GM21576 (cell line): ENCODE results near the gene ZC3H10.
"Not testable (repeated sequence)": the region's sequence is repeated elsewhere in the genome, so short reads cannot be mapped to it uniquely, and the experiment has no call there.

Experiments
- ATAC-seq: cut with Tn5 transposase; IDR thresholded peaks from one replicate; pipeline ENCODE4 v1.9.1; 2021; ENCODE audit warnings: mild to moderate bottlenecking, moderate library complexity; ENCODE audit not compliant: unreplicated experiment

The ZC3H10 gene

DNA sequence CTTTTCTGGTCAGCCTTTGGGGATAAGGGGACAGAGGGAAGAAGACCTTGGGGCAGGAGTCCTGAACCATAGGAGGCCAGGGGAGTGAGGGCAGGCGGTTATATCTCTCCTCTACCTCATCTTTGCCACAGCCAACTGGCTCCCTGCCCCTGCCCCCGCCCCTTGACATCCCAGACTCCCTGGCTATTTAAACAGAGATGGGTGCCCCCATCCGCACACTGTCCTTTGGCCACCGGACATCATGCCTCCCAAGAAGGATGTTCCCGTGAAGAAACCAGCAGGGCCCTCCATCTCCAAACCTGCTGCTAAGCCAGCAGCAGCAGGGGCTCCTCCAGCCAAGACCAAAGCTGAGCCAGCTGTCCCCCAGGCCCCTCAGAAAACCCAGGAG lies 35.6 kb downstream of the ZC3H10 start:
- ATAC-seq: no peak

GRCh38 chr12:56154246-56154771 lies 36.2 kb downstream of the ZC3H10 start:
- ATAC-seq: no peak

DNA sequence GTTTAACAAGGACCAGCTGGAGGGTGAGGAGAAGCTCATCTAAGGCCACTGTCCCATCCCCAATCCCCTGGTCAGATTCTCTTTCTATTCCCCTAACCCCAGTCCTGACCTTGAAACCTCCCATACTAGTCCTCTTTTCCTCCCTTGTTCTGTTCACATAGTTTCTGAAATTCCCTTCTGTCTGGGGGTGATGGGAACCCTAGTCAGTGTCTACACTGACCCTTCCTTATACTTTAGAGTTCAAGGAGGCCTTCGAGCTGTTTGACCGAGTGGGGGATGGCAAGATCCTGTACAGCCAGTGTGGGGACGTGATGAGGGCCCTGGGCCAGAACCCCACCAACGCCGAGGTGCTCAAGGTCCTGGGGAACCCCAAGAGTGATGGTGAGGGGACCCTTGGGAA lies 36.8 kb downstream of the ZC3H10 start:
- no peak for ATAC-seq

- ATAC-seq: no peak
These were observed 37.3 kb downstream of the ZC3H10 start for GRCh38 chr12:56155256-56155845.

DNA sequence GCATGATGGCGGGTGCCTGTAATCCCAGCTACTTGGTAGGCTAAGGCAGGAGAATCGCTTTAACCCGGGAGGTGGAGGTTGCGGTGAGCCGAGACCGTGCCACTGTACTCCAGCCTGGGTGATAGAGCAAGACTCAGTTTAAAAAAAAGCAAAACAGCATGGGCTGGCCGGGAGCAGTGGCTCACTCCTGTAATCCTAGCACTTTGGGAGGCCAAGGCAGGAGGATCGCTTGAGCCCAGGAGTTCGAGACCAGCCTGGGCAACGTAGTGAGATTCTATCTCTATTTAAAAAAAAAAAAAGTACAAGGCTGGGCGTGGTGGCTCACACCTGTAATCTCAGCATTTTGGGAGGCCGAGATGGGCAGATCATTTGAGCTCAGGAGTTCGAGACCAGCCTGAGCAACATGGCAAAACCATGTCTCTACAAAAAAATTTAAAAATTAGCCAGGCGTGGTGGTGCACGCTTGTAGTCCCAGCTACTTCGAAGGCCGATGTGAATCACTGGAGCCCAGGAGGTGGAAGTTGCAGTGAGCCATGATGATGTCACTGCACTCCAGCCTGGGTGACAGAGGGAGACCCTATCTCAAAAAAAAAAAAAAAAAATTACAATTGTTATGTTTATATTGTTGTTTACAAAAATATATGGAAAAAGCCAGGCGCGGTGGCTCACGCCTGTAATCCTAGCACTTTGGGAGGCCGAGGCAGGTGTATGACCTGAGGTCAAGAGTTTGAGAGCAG lies 38.6 kb downstream of the ZC3H10 start:
- ATAC-seq: not testable (repeated sequence)

GRCh38 chr12:56157201-56158028 lies 39.3 kb downstream of the ZC3H10 start:
- peak; percentile 43 for ATAC-seq

DNA sequence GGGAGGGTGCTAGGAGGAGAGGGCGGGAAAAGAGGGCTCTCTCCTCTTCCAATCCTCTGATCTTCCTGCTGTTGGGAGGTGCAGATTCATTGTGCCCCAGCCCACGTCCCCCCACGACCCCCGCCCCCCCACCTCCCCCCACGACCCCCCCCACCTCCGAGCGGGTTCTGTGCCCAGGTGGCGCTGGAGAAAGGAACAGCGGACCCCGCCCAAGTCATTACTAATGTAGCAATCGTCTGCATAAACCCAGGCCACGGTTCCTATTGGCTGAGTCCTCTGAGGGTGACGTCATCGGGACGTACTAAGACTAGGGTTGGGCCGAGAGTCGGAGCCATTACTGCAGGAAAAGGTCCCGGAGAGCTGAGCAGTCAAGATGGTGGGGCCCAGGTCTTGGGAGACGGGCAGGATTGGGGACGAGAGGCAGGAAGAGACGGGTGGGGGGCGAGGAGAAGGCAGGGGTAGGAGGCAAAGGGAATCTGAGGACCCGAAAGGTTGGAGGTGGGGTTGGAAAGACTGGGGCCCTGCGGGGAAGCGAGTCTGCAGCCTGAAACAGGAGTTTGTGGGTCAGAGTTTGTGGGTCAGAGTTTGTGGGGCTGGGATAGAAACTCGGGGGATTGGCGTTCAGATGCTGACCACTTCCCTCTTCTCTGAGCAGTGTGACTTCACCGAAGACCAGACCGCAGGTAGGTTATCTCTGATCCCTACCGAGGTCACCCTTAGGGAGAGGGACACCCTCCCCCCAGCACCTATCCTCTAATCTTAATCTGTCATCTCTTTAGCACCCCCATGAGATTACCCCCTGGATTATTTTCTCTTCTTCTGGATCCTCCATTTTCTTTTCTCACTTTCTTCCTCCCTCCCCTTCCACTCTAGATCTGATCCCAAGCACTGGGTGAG lies 40.2 kb downstream of the ZC3H10 start, which contains the start of gene MYL6:
Gene MYL6 (plus strand): TSS at position 331 of the 897 bp plus-strand sequence. CDS start 43 bp downstream, at position 374.
- ATAC-seq: peak; percentile 80

- ATAC-seq: no peak
These were observed 40.9 kb downstream of the ZC3H10 start for GRCh38 chr12:56158926-56159461.

DNA sequence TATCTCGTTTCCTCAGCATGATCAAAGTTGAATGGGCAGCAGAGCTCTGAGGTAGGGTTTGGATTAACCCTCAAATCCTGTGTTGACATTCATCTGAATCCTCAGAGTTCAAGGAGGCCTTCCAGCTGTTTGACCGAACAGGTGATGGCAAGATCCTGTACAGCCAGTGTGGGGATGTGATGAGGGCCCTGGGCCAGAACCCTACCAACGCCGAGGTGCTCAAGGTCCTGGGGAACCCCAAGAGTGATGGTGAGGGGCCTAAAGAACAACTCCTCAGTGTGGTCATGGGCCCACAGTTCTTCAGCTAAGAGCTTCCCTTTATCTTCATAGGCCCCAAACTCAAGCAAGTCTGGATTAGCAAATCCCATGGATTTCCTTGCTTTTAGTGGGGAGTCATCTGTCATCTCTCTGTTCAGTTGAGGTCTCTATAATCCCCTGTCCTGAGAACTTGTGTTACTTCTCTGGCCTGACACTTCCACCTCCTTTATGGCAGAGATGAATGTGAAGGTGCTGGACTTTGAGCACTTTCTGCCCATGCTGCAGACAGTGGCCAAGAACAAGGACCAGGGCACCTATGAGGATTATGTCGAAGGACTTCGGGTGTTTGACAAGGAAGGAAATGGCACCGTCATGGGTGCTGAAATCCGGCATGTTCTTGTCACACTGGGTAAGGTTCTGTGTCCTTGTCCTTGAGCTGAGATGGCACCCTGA lies 41.6 kb downstream of the ZC3H10 start:
- no peak for ATAC-seq

GRCh38 chr12:56160193-56160763 lies 42.2 kb downstream of the ZC3H10 start:
- no peak for ATAC-seq

DNA sequence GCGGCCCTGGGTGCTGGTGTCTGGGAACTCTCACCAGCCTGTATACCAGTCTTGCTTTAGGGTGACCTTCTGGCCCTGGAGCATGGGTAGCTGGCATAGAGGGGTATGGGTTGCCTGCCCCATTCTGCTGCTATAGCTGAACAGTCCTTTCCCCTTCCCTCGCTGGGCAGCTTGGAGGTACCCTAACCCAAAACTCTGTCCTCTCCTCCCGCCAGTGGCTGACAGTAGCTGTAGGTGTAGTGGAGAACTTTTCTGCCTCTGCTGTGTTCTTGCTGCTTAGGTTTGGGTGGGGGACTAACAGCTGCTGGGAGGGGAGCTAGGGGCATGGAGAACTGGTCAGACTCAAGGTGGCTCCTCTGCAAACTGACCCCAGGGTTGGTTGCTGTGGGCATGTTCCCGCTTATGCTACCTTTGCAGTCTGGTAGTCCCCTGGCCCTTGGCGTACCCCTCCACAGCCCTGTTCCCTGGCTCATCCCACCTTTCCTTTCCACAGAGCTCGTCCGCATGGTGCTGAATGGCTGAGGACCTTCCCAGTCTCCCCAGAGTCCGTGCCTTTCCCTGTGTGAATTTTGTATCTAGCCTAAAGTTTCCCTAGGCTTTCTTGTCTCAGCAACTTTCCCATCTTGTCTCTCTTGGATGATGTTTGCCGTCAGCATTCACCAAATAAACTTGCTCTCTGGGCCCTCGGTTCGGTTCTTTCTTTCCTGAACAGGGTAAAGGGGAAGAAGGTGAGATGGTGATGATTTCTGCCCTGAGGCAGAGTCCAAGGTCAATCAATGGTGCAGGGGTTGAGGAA lies 43.0 kb downstream of the ZC3H10 start:
- ATAC-seq: no peak

DNA sequence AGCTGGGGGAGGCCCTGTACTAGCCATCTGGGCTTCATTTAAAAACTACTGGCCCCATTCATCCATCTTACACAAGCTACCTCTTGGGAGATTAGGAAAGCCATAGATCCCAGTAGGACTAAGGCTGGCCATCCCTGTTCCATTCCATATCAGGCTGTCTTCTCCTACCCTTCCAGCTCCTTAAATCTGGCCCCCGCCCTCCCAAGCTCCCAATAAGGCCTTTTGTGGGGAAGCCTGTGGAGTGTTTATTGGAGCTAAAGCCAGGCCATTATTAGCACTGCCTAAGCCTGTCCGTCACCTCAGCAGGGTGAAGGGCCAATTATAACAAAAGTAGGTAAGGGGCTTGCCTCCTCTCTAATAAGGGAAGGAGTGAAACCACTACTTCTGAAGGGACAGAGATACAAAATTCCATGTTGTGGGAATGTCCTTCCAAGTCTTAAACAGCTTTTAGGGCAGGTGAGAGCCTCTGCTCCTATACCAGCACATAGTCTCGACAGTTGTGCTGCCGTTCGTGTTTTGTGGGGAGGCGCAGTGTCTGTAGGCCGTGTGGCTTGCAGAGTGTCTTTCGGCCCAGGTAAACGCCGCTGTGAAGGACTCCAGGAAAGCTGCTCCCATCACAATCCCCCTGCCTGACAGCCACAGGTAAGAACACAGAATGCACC lies 43.8 kb downstream of the ZC3H10 start:
- ATAC-seq: no peak

- ATAC-seq: no peak
These were observed 44.6 kb downstream of the ZC3H10 start for GRCh38 chr12:56162468-56163290.

DNA sequence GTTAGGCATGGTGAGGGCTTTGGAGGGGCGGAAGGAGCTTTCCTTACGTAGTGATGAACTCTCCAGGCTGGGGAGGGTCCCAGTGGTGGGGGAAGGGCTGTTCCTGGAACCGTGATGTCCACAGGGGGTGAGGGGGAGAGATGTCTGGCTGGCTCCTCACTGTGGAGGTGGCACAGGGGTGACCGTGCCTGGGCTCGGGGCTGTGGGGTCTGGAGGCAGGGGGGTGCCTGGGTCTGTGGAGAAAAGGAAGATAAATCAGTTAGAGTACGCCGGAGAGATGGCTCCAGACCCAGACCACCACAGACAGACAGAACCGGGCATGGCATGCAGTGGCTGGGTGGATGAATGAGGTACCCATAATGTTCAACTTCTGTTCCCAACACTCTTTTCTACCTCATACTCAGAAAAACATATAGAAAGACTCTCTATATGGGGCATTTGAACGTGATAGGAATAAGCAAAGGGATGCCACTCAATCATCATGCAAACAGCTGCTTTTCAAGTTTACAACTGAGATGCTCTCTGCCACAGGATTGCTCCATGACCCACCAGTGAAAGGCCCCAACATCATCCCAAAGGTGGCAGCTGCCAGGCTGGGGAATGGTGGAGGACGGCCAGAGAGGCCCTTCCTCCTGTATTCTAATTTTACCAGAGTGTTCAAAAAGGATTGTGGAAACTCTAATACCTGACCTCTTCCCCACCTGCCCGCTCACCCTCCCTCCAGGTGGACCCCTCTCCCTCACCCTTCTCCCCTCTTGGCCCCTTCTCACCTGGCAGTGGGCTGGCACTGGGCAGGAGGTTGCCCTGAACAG lies 45.7 kb downstream of the ZC3H10 start:
- ATAC-seq: no peak

GRCh38 chr12:56164345-56164729 lies 46.3 kb downstream of the ZC3H10 start:
- ATAC-seq: no peak

DNA sequence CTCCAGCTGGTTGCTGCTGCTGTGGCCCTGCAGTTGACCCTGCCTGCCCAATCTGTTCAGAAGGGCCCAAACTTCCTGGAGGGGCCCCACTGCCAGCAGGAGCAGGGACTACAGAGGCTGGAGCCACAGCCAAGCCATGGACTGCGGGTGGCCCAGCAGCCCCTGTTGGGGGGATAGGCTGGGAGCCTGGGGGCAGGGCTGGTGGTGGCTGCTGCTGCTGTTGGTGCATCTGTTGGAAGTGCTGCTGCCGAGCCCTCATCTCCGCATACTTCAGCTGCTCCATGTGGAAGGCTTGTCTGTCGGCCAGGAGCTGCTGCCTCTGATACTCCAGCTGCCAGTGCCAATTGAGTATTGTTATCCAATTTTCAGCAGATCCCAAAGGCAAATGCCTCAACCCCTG lies 47.3 kb downstream of the ZC3H10 start:
- ATAC-seq: no peak
